ENCODE data around the gene BACE1.

The BACE1 gene

DNA sequence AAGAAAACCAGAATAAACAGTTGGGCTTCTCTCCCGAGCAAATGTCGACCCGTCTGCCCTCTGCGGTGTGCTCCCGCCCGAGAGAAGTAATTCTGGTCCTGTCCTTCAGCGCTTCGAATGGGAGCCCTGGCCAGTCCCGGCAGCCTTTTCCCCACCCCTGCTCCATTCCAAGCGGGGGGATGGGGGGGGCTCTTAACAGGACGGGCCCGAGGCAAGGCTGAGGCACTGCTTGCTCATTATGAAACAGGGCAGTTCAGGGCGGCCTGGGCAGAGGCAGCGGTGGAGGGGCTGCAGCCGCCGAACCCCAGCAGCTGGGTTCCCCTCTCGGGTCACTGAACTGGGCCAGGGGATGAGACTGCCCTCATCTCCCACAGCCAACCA lies 15.8 kb downstream of the BACE1 start:
- in situ Hi-C loops (cut with HindIII; ENCODE audit: low pct_unique_long_range_greater_than_20kb, low sequenced_read_pairs) = no loop called here
- no peak for DNase-seq (ENCODE audit: low read depth in 1 of 2, low spot score in 1 of 2)
- TF ChIP-seq JUND (IDR thresholded peaks at IDR 0.05; ENCODE audit: low read depth) = no peak

DNA sequence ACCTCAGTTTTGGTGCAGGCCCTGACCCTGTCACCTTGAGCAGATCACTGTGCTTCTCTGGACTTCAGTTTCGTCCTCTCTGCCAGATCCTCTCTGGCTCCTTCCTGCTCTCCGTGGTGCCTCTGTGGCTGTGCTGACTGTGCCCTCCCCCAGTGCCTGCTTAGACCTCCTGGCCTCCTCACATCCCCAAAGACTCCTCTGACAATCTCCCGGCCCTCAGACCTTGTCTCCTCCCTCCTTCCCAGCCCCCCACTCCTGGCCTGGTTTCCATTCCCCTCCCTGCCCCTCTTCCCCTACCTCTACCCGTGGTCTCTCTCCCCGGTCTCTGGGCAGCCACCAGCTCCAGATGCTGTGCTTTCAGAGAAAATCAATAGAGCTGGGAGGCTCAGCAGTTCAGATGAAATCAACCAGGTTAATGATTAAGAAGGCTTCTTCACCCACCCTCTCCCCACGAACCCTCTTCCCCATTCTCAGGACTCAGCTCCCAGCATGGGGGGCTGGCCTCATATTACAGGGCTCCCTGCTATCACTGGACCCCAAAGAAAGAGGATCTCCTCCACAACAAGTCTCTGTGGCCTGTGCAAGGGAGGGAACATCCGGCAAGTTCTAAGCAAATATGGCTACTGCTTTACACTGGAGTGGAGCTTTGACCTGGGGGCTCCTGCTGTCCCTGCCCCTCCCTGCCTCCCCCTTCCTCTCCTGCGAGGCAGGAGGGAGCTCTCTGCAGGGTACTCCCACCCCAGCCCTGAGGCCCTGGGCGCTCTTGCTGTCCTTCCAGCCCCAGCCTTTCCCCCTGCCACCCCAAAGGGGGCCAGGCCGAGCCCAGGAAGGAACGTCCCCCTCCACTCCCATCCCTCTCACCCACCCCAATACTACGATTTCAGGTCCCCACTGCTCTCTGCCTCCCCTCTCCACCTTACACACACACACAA lies 16.4 kb downstream of the BACE1 start:
- in situ Hi-C loops (cut with HindIII; ENCODE audit: low pct_unique_long_range_greater_than_20kb, low sequenced_read_pairs) = no loop called here
- TF ChIP-seq JUND (IDR thresholded peaks at IDR 0.05; ENCODE audit: low read depth) = no peak
- no peak for DNase-seq (ENCODE audit: low read depth in 1 of 2, low spot score in 1 of 2)

DNA sequence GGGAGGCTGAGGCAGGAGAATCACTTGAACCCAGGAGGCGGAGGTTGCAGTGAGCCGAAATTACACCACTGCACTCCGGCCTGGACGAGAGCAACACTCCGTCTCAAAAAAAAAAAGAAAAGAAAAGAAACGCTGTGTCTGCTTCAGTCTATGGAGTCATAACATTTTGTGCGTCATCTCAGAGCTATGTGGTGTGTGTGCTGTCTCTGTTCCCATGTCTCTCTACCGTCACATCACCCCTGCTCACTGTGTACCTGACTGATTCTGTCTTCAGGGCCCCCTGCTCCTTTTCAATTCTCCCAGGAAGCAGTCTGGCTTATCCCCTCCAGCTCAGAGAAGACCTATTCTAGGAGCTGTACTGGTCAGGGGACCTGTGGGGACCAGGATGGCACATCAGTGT lies 17.9 kb downstream of the BACE1 start:
- no peak for DNase-seq (ENCODE audit: low read depth in 1 of 2, low spot score in 1 of 2)
- in situ Hi-C loops (cut with HindIII; ENCODE audit: low pct_unique_long_range_greater_than_20kb, low sequenced_read_pairs) = no loop called here
- no peak for TF ChIP-seq JUND (IDR thresholded peaks at IDR 0.05; ENCODE audit: low read depth)

DNA sequence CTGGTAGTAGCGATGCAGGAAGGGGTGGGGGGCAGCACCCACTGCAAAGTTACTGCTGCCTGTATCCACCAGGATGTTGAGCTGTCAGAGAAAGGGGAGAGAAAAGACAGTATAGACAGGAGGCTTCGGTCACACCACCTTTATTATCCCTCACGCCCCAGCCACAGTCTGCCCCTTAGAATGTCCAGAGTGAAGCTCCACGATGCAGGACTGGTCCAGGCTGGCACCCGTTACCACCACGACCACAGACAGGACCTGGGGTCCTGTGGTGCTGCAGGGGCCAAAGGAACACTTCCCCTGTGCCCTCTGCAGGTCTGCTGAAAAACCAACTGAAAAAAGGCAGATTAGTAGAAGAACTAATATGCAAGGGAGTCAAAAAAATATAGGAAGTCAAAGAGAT lies 19.2 kb downstream of the BACE1 start:
- DNase-seq (ENCODE audit: low read depth in 1 of 2, low spot score in 1 of 2) = no peak
- no peak for TF ChIP-seq JUND (IDR thresholded peaks at IDR 0.05; ENCODE audit: low read depth)
- in situ Hi-C loops (cut with HindIII; ENCODE audit: low pct_unique_long_range_greater_than_20kb, low sequenced_read_pairs) = no loop called here

DNA sequence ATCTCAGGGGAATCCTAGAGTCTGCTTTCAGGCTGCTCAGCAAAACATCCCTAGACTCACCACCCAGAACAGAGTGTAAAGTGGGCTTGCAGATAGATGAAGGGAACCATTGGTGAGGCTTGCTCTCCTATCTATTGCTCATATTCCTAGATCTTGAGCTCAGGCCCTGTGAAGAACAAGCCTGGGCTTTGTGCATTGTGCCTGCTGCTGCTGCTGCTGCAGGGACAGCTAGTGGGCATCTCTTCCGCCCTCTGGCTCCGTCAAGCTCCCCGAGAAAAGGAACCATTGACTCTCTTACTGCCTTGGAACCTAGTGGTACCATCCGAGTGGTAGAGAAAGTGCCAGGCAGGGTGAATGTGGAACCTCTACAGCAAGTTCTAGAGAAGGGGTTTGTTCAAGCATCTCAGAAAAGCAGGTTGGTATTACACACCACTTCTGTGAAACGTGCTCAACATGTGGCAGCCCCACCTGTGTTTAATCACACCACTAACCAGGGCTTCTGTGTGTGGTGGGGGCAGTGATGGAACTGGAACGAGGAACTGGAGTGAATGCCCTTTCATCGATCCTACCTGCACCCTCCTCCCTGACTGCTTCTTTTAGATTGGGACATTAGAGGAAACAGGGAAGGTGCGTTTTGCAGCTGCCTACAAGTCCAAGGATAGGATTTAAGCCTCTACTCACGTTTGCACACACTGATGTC lies 20.5 kb downstream of the BACE1 start:
- DNase-seq (ENCODE audit: low read depth in 1 of 2, low spot score in 1 of 2) = no peak
- in situ Hi-C loops (cut with HindIII; ENCODE audit: low pct_unique_long_range_greater_than_20kb, low sequenced_read_pairs) = no loop called here
- no peak for TF ChIP-seq JUND (IDR thresholded peaks at IDR 0.05; ENCODE audit: low read depth)

DNA sequence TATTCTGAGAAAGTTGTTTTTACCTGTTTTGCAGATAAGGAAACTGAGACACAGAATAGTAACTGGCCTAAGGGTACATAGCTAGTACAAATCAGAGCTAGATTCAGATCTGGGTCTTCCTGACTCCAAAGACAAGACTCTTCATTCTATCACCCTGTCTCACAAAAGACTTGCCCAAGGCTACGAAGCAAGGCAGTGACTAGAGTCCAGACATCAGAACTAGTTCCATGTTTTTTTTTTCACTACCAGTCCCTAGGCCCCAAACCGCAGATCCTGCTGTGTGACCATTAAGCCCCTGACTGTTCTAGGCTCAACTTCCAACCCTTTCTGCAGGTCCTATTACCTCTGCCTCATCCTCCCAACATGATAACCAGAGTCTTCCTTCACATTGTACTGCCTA lies 23.4 kb downstream of the BACE1 start:
- DNase-seq (ENCODE audit: low read depth in 1 of 2, low spot score in 1 of 2) = no peak
- TF ChIP-seq JUND (IDR thresholded peaks at IDR 0.05; ENCODE audit: low read depth) = no peak
- in situ Hi-C loops (cut with HindIII; ENCODE audit: low pct_unique_long_range_greater_than_20kb, low sequenced_read_pairs) = no loop called here

DNA sequence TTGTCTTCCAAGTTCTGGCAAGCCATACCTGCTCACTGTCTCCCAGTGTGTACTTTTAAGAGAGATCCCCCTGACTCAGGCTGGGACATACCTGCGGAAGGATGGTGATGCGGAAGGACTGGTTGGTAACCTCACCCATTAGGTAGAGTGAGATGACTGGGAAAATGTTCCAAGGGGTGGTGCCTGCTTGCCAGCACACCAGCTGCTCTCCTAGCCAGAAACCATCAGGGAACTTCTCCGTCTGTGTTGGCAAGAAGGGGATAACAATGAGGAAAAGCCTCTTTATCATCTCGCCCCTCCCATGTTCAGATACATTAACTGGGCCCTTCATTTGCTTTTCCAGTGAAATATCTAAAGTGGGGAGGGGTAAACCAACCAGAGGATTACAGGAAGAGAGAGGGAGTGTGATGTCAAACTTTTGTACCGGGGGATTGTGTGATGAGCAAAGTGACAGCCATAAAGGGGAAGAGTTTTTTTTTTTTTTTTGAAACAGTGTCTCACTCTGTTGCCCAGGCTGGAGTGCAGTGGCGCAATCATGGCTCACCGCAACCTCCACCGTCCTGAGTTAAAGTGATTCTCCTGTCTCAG lies 25.2 kb downstream of the BACE1 start, which contains the start of gene BACE1-AS:
TSS of gene BACE1-AS (plus strand) at position 538 of the 588 bp plus-strand sequence.
- no peak for TF ChIP-seq JUND (IDR thresholded peaks at IDR 0.05; ENCODE audit: low read depth)
- no peak for DNase-seq (ENCODE audit: low read depth in 1 of 2, low spot score in 1 of 2)
- in situ Hi-C loops (cut with HindIII; ENCODE audit: low pct_unique_long_range_greater_than_20kb, low sequenced_read_pairs) = no loop called here

DNA sequence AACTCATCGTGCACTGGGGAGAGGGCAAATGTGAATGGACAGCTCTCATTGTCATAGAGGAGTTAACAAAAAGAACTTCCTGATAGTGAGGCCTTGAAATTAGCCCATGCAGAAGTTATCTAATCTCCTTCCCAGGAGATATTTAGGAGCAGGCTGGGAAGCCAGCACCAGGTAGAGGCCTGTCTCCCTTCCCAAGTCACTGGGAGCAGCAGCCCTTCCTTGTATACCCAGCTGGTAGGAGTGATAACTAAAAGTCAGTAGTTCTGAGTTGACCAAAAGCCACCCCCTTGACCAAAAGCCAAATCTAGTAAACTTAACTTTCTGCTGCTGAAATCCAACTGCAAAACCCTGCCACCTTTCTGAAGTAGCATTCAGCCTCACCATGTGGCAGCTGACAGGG lies 26.3 kb downstream of the BACE1 start:
- TF ChIP-seq JUND (IDR thresholded peaks at IDR 0.05; ENCODE audit: low read depth) = no peak
- DNase-seq (ENCODE audit: low read depth in 1 of 2, low spot score in 1 of 2) = no peak
- in situ Hi-C loops (cut with HindIII; ENCODE audit: low pct_unique_long_range_greater_than_20kb, low sequenced_read_pairs) = no loop called here

DNA sequence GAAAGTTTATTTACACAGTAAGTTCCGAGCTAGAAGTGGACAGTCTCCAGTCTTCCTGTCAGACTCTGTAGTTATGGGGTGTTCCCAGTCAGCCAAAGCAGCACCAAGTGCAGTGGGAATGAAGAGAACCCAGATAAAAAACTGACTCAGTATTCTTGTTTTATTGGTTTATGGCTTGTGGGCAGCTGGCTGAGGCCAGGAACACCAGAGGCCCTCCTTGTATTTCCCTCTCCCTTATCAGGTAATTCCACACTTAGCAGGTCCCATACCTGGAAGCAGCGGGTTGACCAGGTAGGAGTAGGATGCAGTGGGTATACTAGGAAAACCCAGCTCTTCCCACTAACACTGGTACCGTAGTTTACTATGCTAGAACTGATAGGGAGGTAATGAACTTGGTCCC lies 28.4 kb downstream of the BACE1 start:
- no peak for TF ChIP-seq JUND (IDR thresholded peaks at IDR 0.05; ENCODE audit: low read depth)
- in situ Hi-C loops (cut with HindIII; ENCODE audit: low pct_unique_long_range_greater_than_20kb, low sequenced_read_pairs) = no loop called here
- no peak for DNase-seq (ENCODE audit: low read depth in 1 of 2, low spot score in 1 of 2)

DNA sequence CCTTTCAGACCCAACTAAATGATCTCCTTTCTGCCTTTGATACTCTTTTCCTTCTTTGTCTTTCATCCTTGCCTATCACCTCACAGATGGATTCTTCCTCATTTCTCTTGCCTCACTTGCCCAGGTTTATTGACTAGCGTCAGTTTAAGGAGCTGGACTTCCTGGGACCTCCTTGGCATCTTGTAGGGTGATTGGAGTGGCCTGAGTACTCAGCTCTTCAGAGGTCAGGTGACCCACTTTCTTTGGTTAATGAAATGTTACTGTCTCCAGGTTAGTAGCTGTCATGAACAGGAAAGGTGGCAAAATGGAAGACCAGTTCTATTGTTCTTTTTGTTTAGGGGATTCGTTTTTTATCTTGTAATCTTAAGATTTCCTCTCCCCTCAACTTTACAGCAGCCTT lies 29.5 kb downstream of the BACE1 start:
- in situ Hi-C loops (cut with HindIII; ENCODE audit: low pct_unique_long_range_greater_than_20kb, low sequenced_read_pairs) = no loop called here
- no peak for TF ChIP-seq JUND (IDR thresholded peaks at IDR 0.05; ENCODE audit: low read depth)
- DNase-seq (ENCODE audit: low read depth in 1 of 2, low spot score in 1 of 2) = no peak

DNA sequence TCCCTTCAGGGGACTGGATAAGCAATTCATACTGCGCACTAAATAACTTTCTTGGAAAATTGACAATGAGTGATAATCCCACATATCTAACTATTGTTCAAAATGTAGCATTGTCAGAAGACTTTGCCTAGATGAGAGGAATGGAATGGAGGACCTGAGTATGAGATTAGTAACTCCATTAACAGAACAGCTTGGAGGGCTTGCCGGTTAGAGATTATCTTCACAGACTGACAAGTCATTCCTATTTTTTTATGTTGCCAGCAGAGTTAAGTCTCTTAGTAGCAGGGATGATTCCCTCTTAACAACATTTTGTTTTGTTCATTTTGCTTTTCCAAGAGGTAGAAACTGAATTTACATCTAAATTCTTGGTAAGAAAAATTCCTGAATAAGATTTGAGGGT lies 32.0 kb downstream of the BACE1 start:
- DNase-seq (ENCODE audit: low read depth in 1 of 2, low spot score in 1 of 2) = no peak
- no peak for TF ChIP-seq JUND (IDR thresholded peaks at IDR 0.05; ENCODE audit: low read depth)
- in situ Hi-C loops (cut with HindIII; ENCODE audit: low pct_unique_long_range_greater_than_20kb, low sequenced_read_pairs) = no loop called here

DNA sequence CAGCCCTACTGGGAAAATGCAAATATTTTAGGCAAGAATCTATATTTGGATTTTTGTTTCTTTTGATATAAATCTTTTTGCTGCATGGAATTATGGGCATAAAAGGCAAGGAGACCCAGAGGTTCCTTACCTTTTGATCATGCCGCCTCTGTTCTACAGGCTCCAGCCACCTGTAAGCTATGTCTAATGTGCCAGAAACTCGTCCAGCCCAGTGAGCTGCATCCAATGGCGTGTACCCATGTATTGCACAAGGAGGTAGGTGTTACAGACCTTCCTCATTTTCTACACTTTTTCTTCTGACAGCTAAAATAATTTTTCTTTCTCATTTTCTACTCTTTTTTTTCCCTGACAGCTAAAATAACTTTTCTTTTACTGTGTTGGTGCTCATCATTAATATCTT lies 33.1 kb downstream of the BACE1 start:
- no peak for DNase-seq (ENCODE audit: low read depth in 1 of 2, low spot score in 1 of 2)
- in situ Hi-C loops (cut with HindIII; ENCODE audit: low pct_unique_long_range_greater_than_20kb, low sequenced_read_pairs) = no loop called here
- TF ChIP-seq JUND (IDR thresholded peaks at IDR 0.05; ENCODE audit: low read depth) = no peak

DNA sequence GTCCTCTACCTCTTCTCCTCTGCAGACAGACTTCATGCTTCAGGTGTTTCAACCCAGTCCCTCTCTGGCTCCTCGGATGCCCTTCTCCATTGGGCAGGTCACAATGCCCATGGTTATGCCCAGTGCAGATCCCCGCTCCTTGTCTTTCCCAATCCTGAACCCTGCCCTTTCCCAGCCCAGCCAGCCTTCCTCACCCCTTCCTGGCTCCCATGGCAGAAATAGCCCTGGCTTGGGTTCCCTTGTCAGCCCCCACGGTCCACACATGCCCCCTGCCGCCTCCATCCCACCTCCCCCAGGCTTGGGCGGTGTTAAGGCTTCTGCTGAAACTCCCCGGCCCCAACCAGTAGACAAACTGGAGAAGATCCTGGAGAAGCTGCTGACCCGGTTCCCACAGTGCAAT lies 34.2 kb downstream of the BACE1 start:
- in situ Hi-C loops (cut with HindIII; ENCODE audit: low pct_unique_long_range_greater_than_20kb, low sequenced_read_pairs) = no loop called here
- TF ChIP-seq JUND (IDR thresholded peaks at IDR 0.05; ENCODE audit: low read depth) = no peak
- no peak for DNase-seq (ENCODE audit: low read depth in 1 of 2, low spot score in 1 of 2)
